A549 treated with Mapracorat at 1 μM for 4 hours (cell line): ENCODE results near the gene RPS19. TPM values are rescaled to one million over a fixed set of nuclear protein-coding genes. Genes with fewer than 3 reads are reported as not detected.

Source experiments
- total RNA-seq: library from RNA; stranded (reverse); fragments of 200-300 nt; extraction: Qiagen RNA extraction; gene quantifications from 5 replicates; pipeline ENCODE4 v1.2.3, GENCODE V29; 2022

Gene RPS19
- total RNA-seq, result 9,095 to 10,005 TPM (median 9,200 TPM) in 5 replicates

DNA sequence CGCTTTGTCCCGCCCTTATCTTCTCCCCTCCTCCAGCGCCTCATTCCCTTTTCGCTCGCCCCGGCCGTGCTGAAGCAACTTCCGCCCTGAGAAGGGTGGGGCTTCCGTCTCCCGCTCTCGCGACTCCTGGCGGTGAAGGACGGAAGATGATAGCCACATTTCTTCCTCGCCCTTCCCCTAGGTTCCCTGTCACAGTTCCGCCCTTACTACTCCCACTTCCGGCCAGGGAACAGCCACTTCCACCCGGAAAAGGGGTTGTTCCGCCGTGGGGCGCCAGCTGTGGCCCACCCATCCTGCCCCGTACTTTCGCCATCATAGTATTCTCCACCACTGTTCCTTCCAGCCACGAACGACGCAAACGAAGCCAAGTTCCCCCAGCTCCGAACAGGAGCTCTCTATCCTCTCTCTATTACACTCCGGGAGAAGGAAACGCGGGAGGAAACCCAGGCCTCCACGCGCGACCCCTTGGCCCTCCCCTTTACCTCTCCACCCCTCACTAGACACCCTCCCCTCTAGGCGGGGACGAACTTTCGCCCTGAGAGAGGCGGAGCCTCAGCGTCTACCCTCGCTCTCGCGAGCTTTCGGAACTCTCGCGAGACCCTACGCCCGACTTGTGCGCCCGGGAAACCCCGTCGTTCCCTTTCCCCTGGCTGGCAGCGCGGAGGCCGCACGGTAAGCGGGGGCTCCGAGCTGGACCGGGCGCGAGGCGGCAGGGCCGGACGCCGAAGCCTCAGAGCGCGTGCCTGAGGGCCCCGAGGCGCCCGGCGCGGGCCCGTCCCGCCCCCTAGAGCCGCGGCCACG, at the start of gene RPS19:
Gene RPS19, plus strand, starts transcription at position 638 of the 801 bp plus-strand sequence. CDS start 520 bp downstream, outside the sequence.

DNA sequence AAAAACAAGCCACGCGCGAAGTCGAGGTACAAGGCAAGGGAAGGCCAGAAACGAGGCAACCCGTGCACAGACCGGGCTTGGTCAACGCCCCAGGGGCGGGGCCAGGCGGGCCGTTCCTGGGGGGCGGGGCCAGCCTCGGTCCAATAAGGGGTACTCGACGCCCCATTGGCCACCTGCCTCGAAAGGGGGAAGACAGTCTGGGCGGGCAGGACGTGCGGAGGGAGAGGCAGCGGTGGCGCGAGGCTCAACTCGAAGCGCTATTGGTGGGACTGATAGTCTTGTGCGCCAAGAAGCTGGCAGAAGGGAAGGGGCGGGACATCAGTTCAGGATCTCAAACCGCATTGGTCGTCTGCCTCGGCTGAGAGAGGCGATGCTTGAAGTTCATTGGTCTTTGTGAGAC, 15.5 kb upstream of the RPS19 start, which contains the start of gene LYPD4:
Gene LYPD4, minus strand, starts transcription at position 83 of the 400 bp plus-strand sequence. CDS start 5,398 bp downstream, outside the sequence.

DNA sequence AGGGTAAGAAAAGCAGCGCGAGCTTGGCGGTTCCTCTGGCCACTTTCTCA, 15.2 kb upstream of the RPS19 start, which contains the start of gene DMRTC2:
Gene DMRTC2, plus strand, starts transcription at position 42 of the 50 bp plus-strand sequence. CDS start 2,387 bp downstream, outside the sequence.

DNA sequence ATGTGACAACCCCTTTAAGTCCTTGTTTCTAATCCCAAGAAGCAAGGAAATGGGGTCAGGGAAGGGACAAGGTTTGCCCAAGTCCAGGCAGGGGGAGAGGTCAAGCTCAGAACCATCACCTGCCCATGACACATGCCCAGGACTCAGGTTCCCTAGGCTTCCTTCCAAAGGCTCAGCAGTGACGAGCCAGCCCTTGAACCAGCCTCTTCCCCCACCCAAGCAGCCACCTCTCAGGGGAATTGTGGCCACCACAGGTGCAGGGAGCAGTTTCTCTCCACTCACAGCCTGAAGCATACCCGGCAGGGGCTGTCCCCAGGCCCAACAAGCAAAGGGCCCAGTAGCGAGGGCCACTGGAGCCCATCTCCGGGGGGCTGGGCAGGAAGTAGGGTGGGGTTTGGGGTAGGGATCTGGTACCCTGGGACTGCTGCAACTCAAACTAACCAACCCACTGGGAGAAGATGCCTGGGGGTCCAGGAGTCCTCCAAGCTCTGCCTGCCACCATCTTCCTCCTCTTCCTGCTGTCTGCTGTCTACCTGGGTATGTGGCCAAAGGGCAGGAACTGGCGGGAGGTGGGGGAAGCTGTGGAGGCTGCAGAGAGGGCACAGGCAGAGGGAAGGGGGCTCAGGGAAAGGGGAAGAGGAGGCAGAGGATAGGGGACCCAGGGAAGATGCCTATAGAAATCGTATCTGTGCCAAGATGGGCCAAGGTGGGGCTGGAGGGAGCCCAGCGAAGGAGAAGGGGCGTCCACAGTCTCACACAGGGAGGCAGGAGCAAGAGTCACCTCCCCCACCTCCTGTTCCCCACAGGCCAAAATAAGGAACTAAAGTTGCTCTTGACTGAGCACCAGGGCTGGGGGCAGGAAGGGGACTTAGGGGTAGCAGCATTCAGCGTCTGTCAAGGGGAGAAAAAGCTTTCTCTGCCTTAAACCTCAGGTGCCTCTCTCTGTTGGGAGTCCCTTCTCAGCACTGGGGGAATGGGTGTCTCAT, 17.1 kb downstream of the RPS19 start, which contains the start of gene CD79A:
Gene CD79A, plus strand, starts transcription at position 433 of the 986 bp plus-strand sequence. Its CDS starts 26 bp downstream, at position 459.

DNA sequence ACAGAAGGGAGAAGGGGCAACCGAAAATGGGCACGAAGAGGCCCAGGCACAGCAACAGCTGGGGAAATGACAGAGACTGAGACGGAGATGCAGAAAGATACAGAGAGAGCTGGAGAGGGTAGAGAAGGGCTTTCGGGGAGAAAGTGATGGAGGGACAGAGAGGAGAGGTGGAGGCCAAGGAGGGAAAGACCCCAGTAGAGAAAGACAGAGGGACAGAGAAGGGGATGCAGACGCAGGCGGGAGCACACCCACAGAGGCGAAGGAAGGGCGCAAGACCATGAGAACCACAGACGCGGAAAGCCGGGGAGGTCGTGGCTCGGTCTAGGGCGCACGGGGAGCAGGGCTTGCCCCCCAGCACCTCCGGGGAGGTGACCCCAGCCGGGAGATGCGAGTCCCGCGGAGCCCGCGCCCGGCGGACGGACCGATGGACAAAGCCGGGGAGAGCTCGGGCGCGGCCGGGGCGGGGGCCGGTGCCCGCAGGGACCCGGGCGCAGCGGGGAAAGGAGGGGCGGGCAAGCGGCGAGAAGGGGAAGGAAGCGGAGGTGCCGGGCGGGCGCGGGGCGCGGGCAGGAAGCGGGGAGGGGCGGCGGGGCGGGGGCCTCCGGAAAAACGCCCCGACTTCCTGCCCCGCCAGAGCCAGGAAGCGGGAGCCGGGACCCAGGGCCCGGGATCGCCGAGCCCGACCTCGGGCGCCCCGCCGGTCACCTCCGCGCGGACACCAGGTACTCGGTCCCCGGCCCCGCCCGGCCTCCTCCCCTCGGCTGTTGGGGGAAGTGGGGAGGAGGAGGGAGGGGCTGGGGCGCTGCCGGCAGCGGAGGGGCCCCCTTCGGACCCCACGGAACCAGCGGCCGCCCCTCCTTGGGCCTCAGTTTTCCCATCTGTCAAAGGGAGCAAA, 22.8 kb downstream of the RPS19 start, which contains the start of gene ARHGEF1:
Gene ARHGEF1, plus strand, starts transcription at position 617 of the 895 bp plus-strand sequence. CDS start 4,899 bp downstream, outside the sequence.

Other genes with a start within 250 kb of the RPS19 start
- gene CEACAM4, start 233.2 kb upstream of the RPS19 start, total RNA-seq, result not detected in 5 replicates
- gene CEACAM7, start 172.0 kb upstream of the RPS19 start, total RNA-seq, result 0.07 to 0.15 TPM (median 0.12 TPM) in 4 of 5 replicates, not detected in the other
- gene CEACAM5, start 151.6 kb upstream of the RPS19 start, total RNA-seq, result 1.3 to 2.0 TPM (median 1.5 TPM) in 5 replicates
- 15.4 to 23.8 TPM (median 19.9 TPM) in 5 replicates for gene CEACAM6, start 104.7 kb upstream of the RPS19 start, total RNA-seq
- not detected in 5 replicates for gene CEACAM3, start 63.7 kb upstream of the RPS19 start, total RNA-seq
- gene LYPD4, start 15.6 kb upstream of the RPS19 start, total RNA-seq, result not detected in 5 replicates
- gene DMRTC2, start 15.2 kb upstream of the RPS19 start, total RNA-seq, result not detected in 5 replicates
- gene CD79A, start 17.0 kb downstream of the RPS19 start, total RNA-seq, result 0.32 to 1.2 TPM (median 0.90 TPM) in 5 replicates
- 75.9 to 130 TPM (median 117 TPM) in 5 replicates for gene ARHGEF1, start 22.9 kb downstream of the RPS19 start, total RNA-seq
- gene ERFL, start 68.2 kb downstream of the RPS19 start, total RNA-seq, result 0.20 to 0.46 TPM (median 0.35 TPM) in 5 replicates
- gene RABAC1, start 99.1 kb downstream of the RPS19 start, total RNA-seq, result 181 to 281 TPM (median 246 TPM) in 5 replicates
- 3.4 to 4.8 TPM (median 4.1 TPM) in 5 replicates for gene ATP1A3, start 134.0 kb downstream of the RPS19 start, total RNA-seq
- 0.33 to 0.53 TPM (median 0.43 TPM) in 5 replicates for gene GRIK5, start 210.0 kb downstream of the RPS19 start, total RNA-seq
- 29.6 to 38.8 TPM (median 36.5 TPM) in 5 replicates for gene ZNF574, start 215.9 kb downstream of the RPS19 start, total RNA-seq